Fibroblast of lung (primary cell): ENCODE results near the gene AGRN.

Source experiments
- CTCF ChIP-seq, 2 donors: IDR thresholded peaks in 1 of 2; conservative IDR thresholded peaks in 1 of 2; 1 replicate in 1 of 2; 2 replicates in 1 of 2; pipeline ENCODE4 v1.5.1; 2011 to 2012; ENCODE audit warnings: low read length in 2 of 2, control low read depth in 1 of 2, inconsistent platforms in 1 of 2, low read depth in 1 of 2, mild to moderate bottlenecking in 1 of 2
- EZH2 ChIP-seq: IDR thresholded peaks from 2 replicates; pipeline ENCODE4 v1.5.1; 2012; ENCODE audit warnings: low read length, control low read depth, mild to moderate bottlenecking; ENCODE audit errors: missing control alignments

GRCh38 chr1:1047407-1047806, 27.5 kb downstream of the AGRN start:
- TF ChIP-seq CTCF (conservative IDR thresholded peaks at IDR 0.05 in 1 of 2, IDR thresholded peaks at IDR 0.05 in 1 of 2; ENCODE audit: low read depth in 1 of 2, low read length in 2 of 2) (no peak), EZH2 (no peak)
